ENCODE results near the gene MRPL32. TPM values are rescaled to one million over a fixed set of nuclear protein-coding genes. Genes with fewer than 3 reads are reported as not detected.

MRPL32 gene
- total RNA-seq, 6 donors from 2014 or later = 21.0 to 63.9 (median 42.3) TPM

DNA sequence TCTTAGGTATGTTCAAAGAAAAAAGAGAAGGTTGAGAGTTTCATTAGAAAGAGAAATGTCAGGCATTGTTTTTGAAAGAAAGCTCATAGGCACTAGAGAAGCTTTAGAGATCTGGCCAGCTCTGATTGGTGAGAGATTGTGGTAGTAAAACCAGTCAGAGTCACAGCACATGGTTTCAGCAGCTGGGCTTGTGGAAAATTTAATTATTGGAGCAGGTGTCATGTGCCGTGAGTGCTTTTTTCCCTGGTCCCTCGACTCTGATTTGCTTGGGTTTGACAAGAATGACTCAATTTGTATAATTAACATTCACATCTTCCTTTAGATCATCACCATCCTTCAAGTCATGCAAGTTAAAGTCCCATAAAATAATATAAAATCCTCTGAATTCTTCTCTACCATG, 35.2 kb downstream of the MRPL32 start:
- no peak for TF ChIP-seq POLR2AphosphoS5 (IDR thresholded peaks at IDR 0.05)
- TF ChIP-seq CTCF (IDR thresholded peaks at IDR 0.05) = no peak
- ATAC-seq (ENCODE audit: low FRiP score in 2 of 2) (no peak), DNase-seq (no peak)
- Histone ChIP-seq H3K9me3 (no peaks in the 10 kb centered on the region), H3K27ac (no peak overlapping the region), H3K36me3 (no peaks in the 10 kb centered on the region), H3K4me3 (no peak overlapping the region), H3K27me3 (no peaks in the 10 kb centered on the region), H3K4me1 (no peaks in the 10 kb centered on the region)
- 77 to 87% methylated on average over 2 of the region's 2 CpGs for WGBS, 2 donors

- Histone ChIP-seq H3K27me3 (no peaks in the 10 kb centered on the region), H3K27ac (peak overlapping the region in 1 of 4 donors; percentile 6), H3K4me3 (no peak overlapping the region), H3K36me3 (no peaks in the 10 kb centered on the region), H3K4me1 (no peaks in the 10 kb centered on the region), H3K9me3 (no peaks in the 10 kb centered on the region)
- DNase-seq = peak in 1 of 2 donors; percentile 22
- TF ChIP-seq CTCF (IDR thresholded peaks at IDR 0.05) (no peak), EP300 (IDR thresholded peaks at IDR 0.05) (peak in 1 of 4 donors; percentile 13), POLR2A (IDR thresholded peaks at IDR 0.05) (no peak), POLR2AphosphoS5 (IDR thresholded peaks at IDR 0.05) (peak; percentile 55 to 59)
- peak; percentile 64 to 84 for ATAC-seq (ENCODE audit: low FRiP score in 2 of 2)
- WGBS, 2 donors = 40 to 52% methylated on average over 5 of the region's 5 CpGs
These were observed 40.7 kb downstream of the MRPL32 start for GRCh38 chr7:42972699-42973500.

- DNase-seq (no peak), ATAC-seq (ENCODE audit: low FRiP score in 2 of 2) (no peak)
- no peak for TF ChIP-seq EP300 (IDR thresholded peaks at IDR 0.05)
- no peak overlapping the region for H3K27ac ChIP-seq
- no peaks in the 10 kb centered on the region for H3K9me3 ChIP-seq
- no peaks in the 10 kb centered on the region for H3K27me3 ChIP-seq
- no peak overlapping the region for H3K4me3 ChIP-seq
- no peaks in the 10 kb centered on the region for H3K36me3 ChIP-seq
- no peaks in the 10 kb centered on the region for H3K4me1 ChIP-seq
- WGBS, 2 donors = 89 to 93% methylated on average over 3 of the region's 3 CpGs
These were observed 44.2 kb downstream of the MRPL32 start for GRCh38 chr7:42976371-42976770.

DNA sequence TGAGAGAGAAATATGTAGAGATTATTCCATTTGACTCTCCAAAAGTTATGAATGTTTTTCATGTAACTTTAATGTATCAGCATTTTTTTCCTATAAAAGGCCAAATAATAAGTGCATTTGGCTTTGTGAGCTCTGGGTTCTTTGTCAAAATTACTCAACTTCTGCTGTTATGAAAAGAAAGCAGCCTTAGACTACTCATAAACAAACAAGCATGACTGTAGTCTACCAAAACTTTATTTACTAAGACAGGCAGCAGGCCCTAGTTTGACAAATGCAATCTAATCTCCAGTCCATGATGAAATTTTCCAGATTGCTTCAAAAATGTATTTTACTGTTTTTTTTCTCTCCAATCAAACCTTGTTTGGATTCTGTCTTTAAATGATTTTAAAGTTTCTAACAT, 46.3 kb downstream of the MRPL32 start:
- no peaks in the 10 kb centered on the region for H3K27me3 ChIP-seq
- no peaks in the 10 kb centered on the region for H3K36me3 ChIP-seq
- no peak overlapping the region for H3K27ac ChIP-seq
- no peaks in the 10 kb centered on the region for H3K4me1 ChIP-seq
- H3K4me3 ChIP-seq = no peak overlapping the region
- no peaks in the 10 kb centered on the region for H3K9me3 ChIP-seq
- DNase-seq = no peak
- ATAC-seq (ENCODE audit: low FRiP score in 2 of 2) = no peak
- TF ChIP-seq CTCF (IDR thresholded peaks at IDR 0.05) (no peak), POLR2AphosphoS5 (IDR thresholded peaks at IDR 0.05) (no peak), EP300 (IDR thresholded peaks at IDR 0.05) (no peak), POLR2A (IDR thresholded peaks at IDR 0.05) (no peak)

- 71 to 91% methylated on average over 2 of the region's 2 CpGs for WGBS, 2 donors
These were observed 47.9 kb downstream of the MRPL32 start for GRCh38 chr7:42980084-42980483.

More at GRCh38 chr7:42980084-42980483, 47.9 kb downstream of the MRPL32 start:
- TF ChIP-seq POLR2A (IDR thresholded peaks at IDR 0.05) (no peak), POLR2AphosphoS5 (IDR thresholded peaks at IDR 0.05) (no peak), CTCF (IDR thresholded peaks at IDR 0.05) (no peak), EP300 (IDR thresholded peaks at IDR 0.05) (no peak)
- no peaks in the 10 kb centered on the region for H3K36me3 ChIP-seq
- no peak overlapping the region for H3K4me3 ChIP-seq
- DNase-seq (no peak), ATAC-seq (ENCODE audit: low FRiP score in 2 of 2) (no peak)
- no peaks in the 10 kb centered on the region for H3K4me1 ChIP-seq
- peaks cover 0 to 5% (median 0%) of the 10 kb centered on the region in 4 donors for H3K9me3 ChIP-seq
- no peak overlapping the region for H3K27ac ChIP-seq
- H3K27me3 ChIP-seq = no peaks in the 10 kb centered on the region
